Ramos (cell line): ENCODE results near the gene ZNF423.
"Not testable (repeated sequence)": the region's sequence is repeated elsewhere in the genome, so short reads cannot be mapped to it uniquely, and the experiment has no call there.

ENCODE experiments used
- in situ Hi-C: fragments of 300-500 bp; cut with MboI; formaldehyde crosslinking; loops from one replicate; pipeline ENCODE4 v1.14.3; 2022; ENCODE audit warnings: low sequenced_read_pairs; ENCODE audit not compliant: unreplicated experiment

Gene ZNF423

GRCh38 chr16:49874613-49875237 is 18.8 kb upstream of the ZNF423 start:
- in situ Hi-C loops: no loop called here

GRCh38 chr16:49871824-49872223 is 15.9 kb upstream of the ZNF423 start:
- in situ Hi-C loops: not testable (repeated sequence)

GRCh38 chr16:49869731-49870130 is 13.8 kb upstream of the ZNF423 start:
- in situ Hi-C loops: no loop called here

GRCh38 chr16:49867796-49868668 is 12.1 kb upstream of the ZNF423 start:
- in situ Hi-C loops: no loop called here

- in situ Hi-C loops: no loop called here
Observed at GRCh38 chr16:49867234-49867633, 11.3 kb upstream of the ZNF423 start.

- in situ Hi-C loops: no loop called here
Observed at GRCh38 chr16:49866595-49867071, 10.7 kb upstream of the ZNF423 start.

GRCh38 chr16:49862694-49863093 is 6.8 kb upstream of the ZNF423 start:
- in situ Hi-C loops: no loop called here

GRCh38 chr16:49861299-49861698 is 5.4 kb upstream of the ZNF423 start:
- in situ Hi-C loops: no loop called here

GRCh38 chr16:49860593-49860992 is 4.7 kb upstream of the ZNF423 start:
- in situ Hi-C loops: no loop called here

- in situ Hi-C loops: no loop called here
Observed at GRCh38 chr16:49859125-49859811, 3.4 kb upstream of the ZNF423 start.

GRCh38 chr16:49858200-49859124 is 2.5 kb upstream of the ZNF423 start:
- in situ Hi-C loops: no loop called here

GRCh38 chr16:49857423-49858181 is 1.7 kb upstream of the ZNF423 start:
- in situ Hi-C loops: no loop called here

GRCh38 chr16:49856672-49857330 is 889 bp upstream of the ZNF423 start:
- in situ Hi-C loops: no loop called here

GRCh38 chr16:49855280-49855821 is 561 bp downstream of the ZNF423 start:
- in situ Hi-C loops: no loop called here

- in situ Hi-C loops: no loop called here
Observed at GRCh38 chr16:49854796-49855203, 1.1 kb downstream of the ZNF423 start.

- in situ Hi-C loops: no loop called here
Observed at GRCh38 chr16:49854188-49854795, 1.6 kb downstream of the ZNF423 start.

- in situ Hi-C loops: no loop called here
Observed at GRCh38 chr16:49852279-49852678, 3.6 kb downstream of the ZNF423 start.

- in situ Hi-C loops: no loop called here
Observed at GRCh38 chr16:49851468-49851787, 4.5 kb downstream of the ZNF423 start.
